ENCODE data around the gene WNT7B.

The WNT7B gene

DNA sequence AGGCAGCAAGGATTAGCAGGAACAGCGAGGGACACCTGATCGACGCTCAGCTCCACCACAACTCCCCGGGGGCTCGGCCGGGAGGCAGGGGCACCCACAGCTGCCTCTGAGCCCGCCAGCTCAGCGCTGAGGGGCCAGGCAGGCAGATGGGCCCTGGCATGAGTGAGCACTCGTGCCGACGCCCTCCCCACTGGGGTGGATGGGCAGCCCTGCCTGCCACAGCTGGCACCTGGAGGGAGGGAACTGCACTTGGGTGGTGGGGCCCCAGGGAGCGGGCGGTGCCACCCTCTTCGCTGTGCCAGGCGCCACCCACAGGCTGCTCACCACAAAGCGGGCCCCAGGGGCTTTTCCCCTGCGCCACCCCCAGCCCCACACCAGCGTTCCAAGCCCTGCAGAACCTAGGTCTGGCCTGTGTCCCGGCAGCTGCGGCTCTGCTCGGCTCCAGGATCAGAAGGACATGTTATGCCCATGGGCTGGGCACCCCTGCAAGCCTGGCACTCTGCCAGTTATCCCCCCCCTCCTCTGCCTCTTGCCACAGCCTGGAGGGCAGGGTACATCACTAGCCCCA, 28.8 kb downstream of the WNT7B start:
- no peak overlapping the region for H3K27ac ChIP-seq
- H3K4me1 ChIP-seq (ENCODE audit: low read depth, poor library complexity, severe bottlenecking) = no peaks in the 10 kb centered on the region
- H3K9ac ChIP-seq = no peak overlapping the region
- TF ChIP-seq, protein P1, sequence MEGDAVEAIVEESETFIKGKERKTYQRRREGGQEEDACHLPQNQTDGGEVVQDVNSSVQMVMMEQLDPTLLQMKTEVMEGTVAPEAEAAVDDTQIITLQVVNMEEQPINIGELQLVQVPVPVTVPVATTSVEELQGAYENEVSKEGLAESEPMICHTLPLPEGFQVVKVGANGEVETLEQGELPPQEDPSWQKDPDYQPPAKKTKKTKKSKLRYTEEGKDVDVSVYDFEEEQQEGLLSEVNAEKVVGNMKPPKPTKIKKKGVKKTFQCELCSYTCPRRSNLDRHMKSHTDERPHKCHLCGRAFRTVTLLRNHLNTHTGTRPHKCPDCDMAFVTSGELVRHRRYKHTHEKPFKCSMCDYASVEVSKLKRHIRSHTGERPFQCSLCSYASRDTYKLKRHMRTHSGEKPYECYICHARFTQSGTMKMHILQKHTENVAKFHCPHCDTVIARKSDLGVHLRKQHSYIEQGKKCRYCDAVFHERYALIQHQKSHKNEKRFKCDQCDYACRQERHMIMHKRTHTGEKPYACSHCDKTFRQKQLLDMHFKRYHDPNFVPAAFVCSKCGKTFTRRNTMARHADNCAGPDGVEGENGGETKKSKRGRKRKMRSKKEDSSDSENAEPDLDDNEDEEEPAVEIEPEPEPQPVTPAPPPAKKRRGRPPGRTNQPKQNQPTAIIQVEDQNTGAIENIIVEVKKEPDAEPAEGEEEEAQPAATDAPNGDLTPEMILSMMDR (conservative IDR thresholded peaks at IDR 0.05; ENCODE audit: low read depth, low read length) = no peak
- no peaks in the 10 kb centered on the region for H4K20me1 ChIP-seq (ENCODE audit: insufficient read depth)
- no peaks in the 10 kb centered on the region for H3K36me3 ChIP-seq (ENCODE audit: insufficient read depth)
- no peak overlapping the region for H2AFZ ChIP-seq (ENCODE audit: low read depth)
- H3K4me2 ChIP-seq = no peak overlapping the region
- H3K79me2 ChIP-seq (ENCODE audit: insufficient read depth, low read depth) = no peaks in the 10 kb centered on the region
- no peak overlapping the region for H3K4me3 ChIP-seq (IDR thresholded peaks at IDR 0.05; ENCODE audit: insufficient read depth, low read depth, low read length)
- peaks cover 80% of the 10 kb centered on the region for H3K27me3 ChIP-seq (ENCODE audit: insufficient read depth, low read depth)

DNA sequence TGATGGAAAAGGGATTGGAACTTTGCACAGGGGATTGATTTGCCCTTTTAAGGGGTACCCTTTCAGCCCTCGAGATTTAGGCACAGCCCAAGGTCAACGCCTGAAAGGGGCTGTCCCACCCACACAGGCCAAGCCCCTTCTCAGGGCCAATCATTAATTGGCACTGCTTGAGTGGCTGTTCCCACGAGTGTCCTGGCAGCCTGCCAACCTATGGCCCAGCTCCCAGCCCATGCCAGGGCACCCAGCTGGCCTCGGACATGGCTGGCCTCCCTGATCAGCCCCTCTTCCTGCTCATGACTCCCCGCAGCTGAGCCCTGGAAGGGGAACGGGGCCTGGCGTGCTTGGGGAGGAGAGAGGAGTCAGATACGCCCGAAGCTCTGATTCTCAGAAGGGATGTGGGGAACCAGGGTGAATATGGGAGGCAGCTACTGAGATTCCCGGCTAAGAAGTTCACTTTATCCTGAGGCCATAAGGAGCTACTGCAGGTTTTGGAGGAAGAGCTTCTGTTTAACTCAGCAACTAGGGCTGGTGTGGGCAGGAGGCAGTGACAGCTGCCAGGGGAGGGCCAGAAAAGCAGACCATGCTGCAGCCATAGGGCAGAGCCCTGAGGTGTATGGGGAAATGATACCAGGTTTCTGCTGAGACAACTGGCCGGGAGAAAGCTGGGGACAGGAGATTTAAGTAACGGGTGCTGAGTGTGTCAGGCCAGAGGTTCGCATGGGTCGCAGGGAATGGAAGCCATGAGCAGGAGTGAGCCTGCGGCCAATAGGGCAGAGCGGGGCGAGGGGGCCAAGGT, 30.0 kb downstream of the WNT7B start:
- H3K9ac ChIP-seq = no peak overlapping the region
- H3K4me3 ChIP-seq (IDR thresholded peaks at IDR 0.05; ENCODE audit: insufficient read depth, low read depth, low read length) = no peak overlapping the region
- no peaks in the 10 kb centered on the region for H3K36me3 ChIP-seq (ENCODE audit: insufficient read depth)
- H2AFZ ChIP-seq (ENCODE audit: low read depth) = no peak overlapping the region
- TF ChIP-seq, protein P1 (conservative IDR thresholded peaks at IDR 0.05; ENCODE audit: low read depth, low read length) = no peak
- no peak overlapping the region for H3K27ac ChIP-seq
- H3K27me3 ChIP-seq (ENCODE audit: insufficient read depth, low read depth) = peaks cover 78% of the 10 kb centered on the region
- H4K20me1 ChIP-seq (ENCODE audit: insufficient read depth) = no peaks in the 10 kb centered on the region
- H3K4me2 ChIP-seq = no peak overlapping the region
- H3K4me1 ChIP-seq (ENCODE audit: low read depth, poor library complexity, severe bottlenecking) = no peaks in the 10 kb centered on the region
- H3K79me2 ChIP-seq (ENCODE audit: insufficient read depth, low read depth) = no peaks in the 10 kb centered on the region

DNA sequence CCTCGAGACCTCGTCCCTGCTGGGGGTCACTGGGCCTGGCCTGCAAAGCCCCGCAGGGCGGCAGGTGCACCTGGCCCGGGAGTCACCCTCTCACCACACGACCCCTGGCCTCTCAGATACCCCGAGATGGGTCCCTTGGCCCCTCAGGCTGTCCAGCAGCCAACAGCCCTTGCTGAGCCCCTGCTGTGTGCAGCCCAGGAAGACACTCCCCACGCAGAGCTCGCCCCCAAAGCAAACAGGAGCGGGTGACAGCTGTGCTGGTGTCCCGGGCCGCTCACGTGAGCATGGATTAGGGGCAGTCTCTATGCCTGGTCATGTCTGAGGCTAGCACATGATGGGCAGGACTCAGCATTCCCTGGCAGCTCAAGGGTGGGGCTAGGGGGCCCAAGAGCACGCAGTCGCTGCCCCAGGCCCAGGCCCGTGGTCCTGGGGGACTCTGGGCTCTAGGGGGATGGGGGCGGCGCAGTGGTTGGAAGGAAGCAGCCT, 31.3 kb downstream of the WNT7B start:
- Histone ChIP-seq H3K9ac (no peak overlapping the region), H3K79me2 (ENCODE audit: insufficient read depth, low read depth) (no peaks in the 10 kb centered on the region)

DNA sequence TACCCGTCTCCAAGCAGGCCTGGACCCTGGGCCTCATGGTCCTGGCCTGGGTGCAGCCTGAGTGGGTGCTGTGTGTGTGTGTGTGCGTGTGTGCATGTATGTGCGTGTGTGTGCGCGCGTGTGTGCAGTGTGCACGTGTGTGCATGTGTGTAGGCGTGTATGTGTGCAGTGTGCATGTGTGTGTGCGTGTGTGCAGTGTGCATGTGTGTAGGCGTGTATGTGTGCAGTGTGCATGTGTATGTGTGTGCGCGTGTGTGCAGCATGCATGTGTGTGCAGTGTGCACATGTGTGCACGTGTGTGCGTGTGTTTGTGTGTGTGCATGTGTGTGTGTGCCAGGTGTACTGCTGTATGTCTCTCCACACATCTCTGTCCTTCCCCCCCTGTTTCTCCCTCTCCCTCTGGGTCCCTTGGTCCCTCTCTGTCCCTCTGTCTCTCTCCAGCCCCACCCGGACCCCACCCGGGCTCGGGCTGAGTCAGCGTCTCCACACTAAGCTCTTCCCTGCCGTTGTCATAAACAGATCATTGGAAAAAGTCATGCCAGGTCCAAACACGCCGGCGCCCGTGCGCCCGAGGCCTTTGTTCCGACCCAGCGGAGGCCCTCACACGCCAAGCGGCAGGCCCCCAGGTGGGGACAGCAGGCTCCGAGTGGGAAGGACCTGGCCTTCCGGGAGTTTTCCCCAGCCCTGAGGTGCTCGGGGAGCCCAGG, 34.0 kb downstream of the WNT7B start:
- no peak overlapping the region for H3K4me2 ChIP-seq

More for the DNA sequence above, 31.3 kb downstream of the WNT7B start:
- TF ChIP-seq, protein P1 (conservative IDR thresholded peaks at IDR 0.05; ENCODE audit: low read depth, low read length) = no peak
- Histone ChIP-seq H3K27ac (no peak overlapping the region), H3K4me2 (no peak overlapping the region), H3K4me1 (ENCODE audit: low read depth, poor library complexity, severe bottlenecking) (no peaks in the 10 kb centered on the region), H2AFZ (ENCODE audit: low read depth) (no peak overlapping the region), H3K27me3 (ENCODE audit: insufficient read depth, low read depth) (peaks cover 78% of the 10 kb centered on the region), H3K4me3 (IDR thresholded peaks at IDR 0.05; ENCODE audit: insufficient read depth, low read depth, low read length) (no peak overlapping the region), H3K36me3 (ENCODE audit: insufficient read depth) (no peaks in the 10 kb centered on the region), H4K20me1 (ENCODE audit: insufficient read depth) (no peaks in the 10 kb centered on the region)

More for the DNA sequence above, 34.0 kb downstream of the WNT7B start:
- Histone ChIP-seq H3K79me2 (ENCODE audit: insufficient read depth, low read depth) (no peaks in the 10 kb centered on the region), H3K36me3 (ENCODE audit: insufficient read depth) (no peaks in the 10 kb centered on the region), H3K27ac (no peak overlapping the region), H4K20me1 (ENCODE audit: insufficient read depth) (no peaks in the 10 kb centered on the region), H3K4me1 (ENCODE audit: low read depth, poor library complexity, severe bottlenecking) (no peaks in the 10 kb centered on the region), H2AFZ (ENCODE audit: low read depth) (no peak overlapping the region), H3K27me3 (ENCODE audit: insufficient read depth, low read depth) (peaks cover 80% of the 10 kb centered on the region), H3K4me3 (IDR thresholded peaks at IDR 0.05; ENCODE audit: insufficient read depth, low read depth, low read length) (no peak overlapping the region), H3K9ac (no peak overlapping the region)
- TF ChIP-seq, protein P1 (conservative IDR thresholded peaks at IDR 0.05; ENCODE audit: low read depth, low read length) = no peak
